OCI-LY3 (cell line): ENCODE results near the gene CA4.

Experiments used
- CTCF ChIP-seq: fragments of 200-600, 300-600 bp; sonication (generic); IDR thresholded peaks from 2 replicates; pipeline ENCODE4 v1.5.1; 2014; ENCODE audit warnings: antibody characterized with exemption, low read length, low read depth
- EZH2phosphoT487 ChIP-seq: fragments of 200-600 bp; shearing (Covaris generic); IDR thresholded peaks from 2 replicates; pipeline ENCODE4 v1.6.1; 2018; ENCODE audit warnings: antibody characterized with exemption, mixed run types, low read depth

GRCh38 chr17:60174035-60174434, 24.3 kb downstream of the CA4 start:
- TF ChIP-seq CTCF (no peak), EZH2phosphoT487 (no peak)
